MM.1S (cell line): ENCODE measurements around the gene LHPP.

ENCODE experiments used
- EZH2 ChIP-seq: fragments of 300-600 bp; sonication (generic); optimal IDR thresholded peaks from 2 replicates; pipeline ENCODE3; 2017; ENCODE audit warnings: low read depth, mild to moderate bottlenecking, antibody characterized with exemption, low read length, mixed read lengths
- EZH2phosphoT487 ChIP-seq: fragments of 300-600 bp; sonication (generic); IDR thresholded peaks from 2 replicates; pipeline ENCODE4 v1.6.1; 2018; ENCODE audit warnings: antibody characterized with exemption, low read length
- TF ChIP-seq, protein P1 (sequence below): fragments of 300-600 bp; sonication (generic); IDR thresholded peaks from 2 replicates; pipeline ENCODE4 v1.5.1; 2016; ENCODE audit warnings: antibody characterized with exemption, low read length, mixed read lengths

DNA sequence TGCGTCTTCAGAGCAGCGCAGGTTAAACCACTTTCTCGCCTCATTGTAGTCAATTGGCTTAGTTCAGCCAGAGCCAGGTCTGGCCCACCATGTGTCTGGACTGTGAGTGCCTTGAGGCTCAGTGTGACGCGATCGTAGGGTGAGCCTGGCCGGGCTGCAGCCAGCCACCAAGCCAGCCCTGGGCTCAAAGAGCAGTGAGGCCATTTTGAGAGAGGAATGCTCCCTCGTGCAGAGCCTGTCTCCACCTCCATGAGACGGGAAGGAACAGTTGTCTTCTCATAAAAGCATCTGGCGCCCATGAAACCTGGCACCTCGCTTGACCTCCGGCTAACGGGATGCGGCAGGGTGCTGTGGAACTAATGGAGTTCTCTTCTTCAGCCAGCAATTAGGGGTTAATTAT lies 34.5 kb downstream of the LHPP start:
- TF ChIP-seq, protein P1, sequence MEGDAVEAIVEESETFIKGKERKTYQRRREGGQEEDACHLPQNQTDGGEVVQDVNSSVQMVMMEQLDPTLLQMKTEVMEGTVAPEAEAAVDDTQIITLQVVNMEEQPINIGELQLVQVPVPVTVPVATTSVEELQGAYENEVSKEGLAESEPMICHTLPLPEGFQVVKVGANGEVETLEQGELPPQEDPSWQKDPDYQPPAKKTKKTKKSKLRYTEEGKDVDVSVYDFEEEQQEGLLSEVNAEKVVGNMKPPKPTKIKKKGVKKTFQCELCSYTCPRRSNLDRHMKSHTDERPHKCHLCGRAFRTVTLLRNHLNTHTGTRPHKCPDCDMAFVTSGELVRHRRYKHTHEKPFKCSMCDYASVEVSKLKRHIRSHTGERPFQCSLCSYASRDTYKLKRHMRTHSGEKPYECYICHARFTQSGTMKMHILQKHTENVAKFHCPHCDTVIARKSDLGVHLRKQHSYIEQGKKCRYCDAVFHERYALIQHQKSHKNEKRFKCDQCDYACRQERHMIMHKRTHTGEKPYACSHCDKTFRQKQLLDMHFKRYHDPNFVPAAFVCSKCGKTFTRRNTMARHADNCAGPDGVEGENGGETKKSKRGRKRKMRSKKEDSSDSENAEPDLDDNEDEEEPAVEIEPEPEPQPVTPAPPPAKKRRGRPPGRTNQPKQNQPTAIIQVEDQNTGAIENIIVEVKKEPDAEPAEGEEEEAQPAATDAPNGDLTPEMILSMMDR, result no peak
- TF ChIP-seq EZH2 (no peak), EZH2phosphoT487 (no peak)
